Uterus (tissue), 4 donors: ENCODE results near the gene PAX2. TPM values are rescaled to one million over a fixed set of nuclear protein-coding genes. Genes with fewer than 3 reads are reported as not detected.
A peak's percentile ranks its signal among the peaks of the same experiment; 100 is the strongest.

Source experiments
- DNase-seq, 2 donors: peaks; one replicate each; pipeline ENCODE4 v3.0.0-alpha.2; 2019 to 2020
- H3K27ac ChIP-seq, 2 donors: fragments of 200-600 bp; sonication (generic); 1 replicate in 1 of 2; 2 replicates in 1 of 2; pipeline ENCODE4 v1.5.1; 2016 to 2018
- H3K27me3 ChIP-seq, 2 donors: fragments of 200-600 bp; sonication (generic); one replicate each; pipeline ENCODE4 v1.5.1; 2018 to 2019; ENCODE audit warnings: control low read depth in 1 of 2
- H3K36me3 ChIP-seq, 2 donors: fragments of 200-600 bp; sonication (generic); one replicate each; pipeline ENCODE4 v1.5.1; 2019; ENCODE audit warnings: control low read depth in 1 of 2
- H3K4me1 ChIP-seq, 2 donors: fragments of 200-600 bp; sonication (generic); one replicate each; pipeline ENCODE4 v1.5.1; 2018 to 2019; ENCODE audit warnings: control low read depth in 1 of 2
- H3K4me3 ChIP-seq, 2 donors: fragments of 200-600 bp; sonication (generic); 1 replicate in 1 of 2; 2 replicates in 1 of 2; pipeline ENCODE4 v1.5.1; 2018 to 2019; ENCODE audit warnings: mild to moderate bottlenecking in 1 of 2
- H3K9me3 ChIP-seq, 2 donors: fragments of 200-600 bp; sonication (generic); one replicate each; pipeline ENCODE4 v1.5.1; 2019; ENCODE audit warnings: control low read depth in 1 of 2
- CTCF ChIP-seq, 4 experiments: fragments of 200-600 bp in 2 of 4; fragments of 450-650 bp in 2 of 4; sonication (generic) in 2 of 4; IDR thresholded peaks; one replicate each; pipeline ENCODE4 v1.5.1; 2016 to 2019; ENCODE audit warnings: antibody characterized with exemption in 4 of 4, mild to moderate bottlenecking in 2 of 4, moderate library complexity in 1 of 4
- POLR2A ChIP-seq, 2 donors: fragments of 450-650 bp; IDR thresholded peaks; one replicate each; pipeline ENCODE4 v1.6.1; 2016; ENCODE audit warnings: antibody characterized with exemption in 2 of 2, mild to moderate bottlenecking in 1 of 2, moderate library complexity in 1 of 2
- intact Hi-C: fragments of 100-400 bp; cut with DNase I; formaldehyde crosslinking; loops from one replicate; pipeline ENCODE4 v1.15.1; 2023; ENCODE audit warnings: low total_unique reads
- total RNA-seq, 4 donors: library from RNA; depleted of rRNA in 3 of 4; stranded (reverse); fragments of >200 nt in 3 of 4; gene quantifications; one replicate each; pipeline versions ENCODE4 v1.1.0 to v1.2.4, GENCODE V29; 2014 to 2023
- donor health status: DM: yes; HTN: yes; CAD: no.

Gene PAX2
- total RNA-seq, 4 donors from 2014 or later: 0.64 to 39.7 (median 21.3) TPM; not detected in 1

DNA sequence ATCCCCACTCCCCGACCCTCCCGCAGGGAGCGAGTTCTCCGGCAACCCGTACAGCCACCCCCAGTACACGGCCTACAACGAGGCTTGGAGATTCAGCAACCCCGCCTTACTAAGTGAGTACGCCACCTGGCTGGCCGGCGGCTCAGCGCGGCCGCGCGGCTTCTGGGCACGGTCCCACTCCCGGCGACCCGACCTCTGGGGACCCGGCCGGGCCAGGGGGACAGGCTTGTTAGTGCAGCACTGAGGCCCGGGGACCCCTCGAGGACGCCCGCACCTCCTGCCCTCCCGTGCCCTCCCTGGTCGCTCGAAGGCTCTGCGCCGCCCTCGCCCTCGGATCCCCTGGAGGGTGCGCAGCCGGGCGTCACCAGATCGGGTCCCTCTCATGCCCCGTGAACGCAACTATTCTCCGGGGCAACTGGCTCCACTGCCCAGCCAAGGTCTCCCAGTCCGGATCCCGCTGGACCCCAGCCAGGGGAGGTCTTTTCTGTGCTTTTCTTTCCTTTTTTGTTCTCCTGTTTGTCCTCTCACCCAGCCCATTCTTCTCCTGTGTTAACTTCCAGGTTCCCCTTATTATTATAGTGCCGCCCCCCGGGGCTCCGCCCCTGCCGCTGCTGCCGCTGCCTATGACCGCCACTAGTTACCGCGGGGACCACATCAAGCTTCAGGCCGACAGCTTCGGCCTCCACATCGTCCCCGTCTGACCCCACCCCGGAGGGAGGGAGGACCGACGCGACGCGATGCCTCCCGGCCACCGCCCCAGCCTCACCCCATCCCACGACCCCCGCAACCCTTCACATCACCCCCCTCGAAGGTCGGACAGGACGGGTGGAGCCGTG lies 81.8 kb downstream of the PAX2 start:
- intact Hi-C loops: no loop called here
- no peaks in the 10 kb centered on the region for H3K36me3 ChIP-seq
- H3K4me1 ChIP-seq: peaks cover 0 to 28% of the 10 kb centered on the region in 2 donors
- no peak overlapping the region for H3K27ac ChIP-seq
- H3K27me3 ChIP-seq: peaks cover 31 to 50% of the 10 kb centered on the region in 2 donors
- no peaks in the 10 kb centered on the region for H3K9me3 ChIP-seq
- no peak for DNase-seq
- H3K4me3 ChIP-seq: peak overlapping the region in 1 of 2 donors; percentile 34
- TF ChIP-seq CTCF (IDR thresholded peaks at IDR 0.05): no peak

- TF ChIP-seq POLR2A (IDR thresholded peaks at IDR 0.05): no peak
- no peak for TF ChIP-seq CTCF (IDR thresholded peaks at IDR 0.05)
- Histone ChIP-seq H3K4me1 (peaks cover 0 to 28% of the 10 kb centered on the region in 2 donors), H3K36me3 (no peaks in the 10 kb centered on the region), H3K9me3 (no peaks in the 10 kb centered on the region), H3K27ac (no peak overlapping the region), H3K27me3 (peaks cover 31 to 50% of the 10 kb centered on the region in 2 donors), H3K4me3 (peak overlapping the region in 1 of 2 donors; percentile 34)
- DNase-seq: no peak
- intact Hi-C loops: no loop called here
Measured at GRCh38 chr10:100827819-100828737, 82.7 kb downstream of the PAX2 start.

GRCh38 chr10:100828738-100829096 lies 83.3 kb downstream of the PAX2 start:
- DNase-seq: no peak
- Histone ChIP-seq H3K4me1 (peaks cover 0 to 28% of the 10 kb centered on the region in 2 donors), H3K27ac (no peak overlapping the region), H3K36me3 (no peaks in the 10 kb centered on the region), H3K27me3 (peaks cover 31 to 50% of the 10 kb centered on the region in 2 donors), H3K4me3 (peak overlapping the region in 1 of 2 donors; percentile 34), H3K9me3 (no peaks in the 10 kb centered on the region)
- TF ChIP-seq CTCF (IDR thresholded peaks at IDR 0.05): no peak
- TF ChIP-seq POLR2A (IDR thresholded peaks at IDR 0.05): no peak
- intact Hi-C loops: no loop called here

DNA sequence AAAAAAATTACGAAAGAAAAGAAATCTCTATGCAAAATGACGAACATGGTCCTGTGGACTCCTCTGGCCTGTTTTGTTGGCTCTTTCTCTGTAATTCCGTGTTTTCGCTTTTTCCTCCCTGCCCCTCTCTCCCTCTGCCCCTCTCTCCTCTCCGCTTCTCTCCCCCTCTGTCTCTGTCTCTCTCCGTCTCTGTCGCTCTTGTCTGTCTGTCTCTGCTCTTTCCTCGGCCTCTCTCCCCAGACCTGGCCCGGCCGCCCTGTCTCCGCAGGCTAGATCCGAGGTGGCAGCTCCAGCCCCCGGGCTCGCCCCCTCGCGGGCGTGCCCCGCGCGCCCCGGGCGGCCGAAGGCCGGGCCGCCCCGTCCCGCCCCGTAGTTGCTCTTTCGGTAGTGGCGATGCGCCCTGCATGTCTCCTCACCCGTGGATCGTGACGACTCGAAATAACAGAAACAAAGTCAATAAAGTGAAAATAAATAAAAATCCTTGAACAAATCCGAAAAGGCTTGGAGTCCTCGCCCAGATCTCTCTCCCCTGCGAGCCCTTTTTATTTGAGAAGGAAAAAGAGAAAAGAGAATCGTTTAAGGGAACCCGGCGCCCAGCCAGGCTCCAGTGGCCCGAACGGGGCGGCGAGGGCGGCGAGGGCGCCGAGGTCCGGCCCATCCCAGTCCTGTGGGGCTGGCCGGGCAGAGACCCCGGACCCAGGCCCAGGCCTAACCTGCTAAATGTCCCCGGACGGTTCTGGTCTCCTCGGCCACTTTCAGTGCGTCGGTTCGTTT lies 83.9 kb downstream of the PAX2 start:
- no peak for DNase-seq
- Histone ChIP-seq H3K4me3 (peak overlapping the region in 1 of 2 donors; percentile 34), H3K4me1 (peaks cover 0 to 28% of the 10 kb centered on the region in 2 donors), H3K27ac (no peak overlapping the region), H3K27me3 (peaks cover 31 to 50% of the 10 kb centered on the region in 2 donors), H3K36me3 (no peaks in the 10 kb centered on the region), H3K9me3 (no peaks in the 10 kb centered on the region)
- TF ChIP-seq POLR2A (IDR thresholded peaks at IDR 0.05) (no peak), CTCF (IDR thresholded peaks at IDR 0.05) (no peak)
- intact Hi-C loops: no loop called here
